A549 (cell line): ENCODE data around the gene CTNNA3.

Source experiments
- CHD4 ChIP-seq: fragments of 200-600 bp; sonication (generic); IDR thresholded peaks from 2 replicates; pipeline ENCODE4 v1.6.1; 2016; ENCODE audit warnings: antibody characterized with exemption, mild to moderate bottlenecking, borderline replicate concordance
- CTCF ChIP-seq: fragments of >200 bp; sonication (Bioruptor Twin); formaldehyde crosslinking; IDR thresholded peaks from 3 replicates; pipeline ENCODE4 v1.5.1; 2016
- E2F6 ChIP-seq: IDR thresholded peaks from 2 replicates; pipeline ENCODE4 v1.6.1; 2012; ENCODE audit warnings: low read depth, borderline replicate concordance
- EHMT2 ChIP-seq: fragments of 200-600 bp; sonication (generic); IDR thresholded peaks from 2 replicates; pipeline ENCODE4 v1.6.1; 2016; ENCODE audit warnings: antibody characterized with exemption, low read depth, mild to moderate bottlenecking, moderate library complexity
- EP300 ChIP-seq, 2 experiments: fragments of >200 bp; sonication (Bioruptor Twin); formaldehyde crosslinking; IDR thresholded peaks; 2 replicates in 1 of 2; 3 replicates in 1 of 2; pipeline ENCODE4 v1.6.1; 2016 to 2017
- HES2 ChIP-seq: fragments of >200 bp; sonication (Bioruptor Twin); formaldehyde crosslinking; IDR thresholded peaks from 2 replicates; pipeline ENCODE4 v1.6.1; 2016
- JUNB ChIP-seq: fragments of >200 bp; sonication (Bioruptor Twin); formaldehyde crosslinking; IDR thresholded peaks from 2 replicates; pipeline ENCODE4 v1.6.1; 2016
- MAFK ChIP-seq: fragments of 450-650 bp; IDR thresholded peaks from 2 replicates; pipeline ENCODE4 v1.6.1; 2014; ENCODE audit not compliant: partially characterized antibody
- MAX ChIP-seq: IDR thresholded peaks from 2 replicates; pipeline ENCODE4 v1.6.1; 2012
- PBX3 ChIP-seq: IDR thresholded peaks from 2 replicates; pipeline ENCODE4 v1.6.1; 2012
- PHF8 ChIP-seq: fragments of 200-600 bp; sonication (generic); IDR thresholded peaks from 2 replicates; pipeline ENCODE4 v1.6.1; 2016; ENCODE audit warnings: low read depth, mild to moderate bottlenecking, antibody characterized with exemption, moderate library complexity, borderline replicate concordance
- POLR2A ChIP-seq: IDR thresholded peaks from 2 replicates; pipeline ENCODE4 v1.6.1; 2012; ENCODE audit warnings: mild to moderate bottlenecking, low read length
- RFX5 ChIP-seq: fragments of 450-650 bp; IDR thresholded peaks from 2 replicates; pipeline ENCODE4 v1.7.1; 2014; ENCODE audit warnings: antibody characterized with exemption, mild to moderate bottlenecking, moderate library complexity

- TF ChIP-seq POLR2A, result no peak
- TF ChIP-seq EP300 (IDR thresholded peaks at IDR 0.05), result no peak
- TF ChIP-seq CTCF, result no peak
- no peak for TF ChIP-seq RFX5
- no peak for TF ChIP-seq EHMT2
- TF ChIP-seq JUNB, result no peak
- no peak for TF ChIP-seq MAX
- no peak for TF ChIP-seq HES2
- no peak for TF ChIP-seq E2F6
- TF ChIP-seq PBX3, result no peak
- TF ChIP-seq MAFK, result no peak
- no peak for TF ChIP-seq PHF8
- TF ChIP-seq CHD4, result no peak
Observed at GRCh38 chr10:66880826-66881225, 815.2 kb downstream of the CTNNA3 start.
